Measurements from ENCODE around the gene MICALL1.

DNA sequence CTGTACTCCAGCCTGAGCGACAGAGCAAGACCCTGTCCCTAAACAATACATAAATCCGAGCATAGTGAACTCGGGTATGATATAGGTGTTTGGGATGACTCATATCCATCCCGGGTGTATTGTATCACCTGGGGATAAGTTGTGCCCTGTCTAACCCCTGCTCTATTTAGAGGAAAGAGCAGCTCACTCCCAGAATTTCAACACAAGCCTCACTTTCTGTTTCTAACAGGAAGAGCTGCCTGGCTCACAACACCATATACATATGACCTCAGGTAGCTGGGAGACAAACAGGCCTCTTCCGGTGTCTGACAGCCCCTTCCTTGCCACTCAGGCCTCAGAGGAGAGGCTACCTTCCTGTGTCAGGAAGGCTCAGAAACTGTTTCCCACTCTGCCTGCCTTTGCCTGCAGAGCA, 9.9 kb upstream of the MICALL1 start:
- TF ChIP-seq, protein P1, sequence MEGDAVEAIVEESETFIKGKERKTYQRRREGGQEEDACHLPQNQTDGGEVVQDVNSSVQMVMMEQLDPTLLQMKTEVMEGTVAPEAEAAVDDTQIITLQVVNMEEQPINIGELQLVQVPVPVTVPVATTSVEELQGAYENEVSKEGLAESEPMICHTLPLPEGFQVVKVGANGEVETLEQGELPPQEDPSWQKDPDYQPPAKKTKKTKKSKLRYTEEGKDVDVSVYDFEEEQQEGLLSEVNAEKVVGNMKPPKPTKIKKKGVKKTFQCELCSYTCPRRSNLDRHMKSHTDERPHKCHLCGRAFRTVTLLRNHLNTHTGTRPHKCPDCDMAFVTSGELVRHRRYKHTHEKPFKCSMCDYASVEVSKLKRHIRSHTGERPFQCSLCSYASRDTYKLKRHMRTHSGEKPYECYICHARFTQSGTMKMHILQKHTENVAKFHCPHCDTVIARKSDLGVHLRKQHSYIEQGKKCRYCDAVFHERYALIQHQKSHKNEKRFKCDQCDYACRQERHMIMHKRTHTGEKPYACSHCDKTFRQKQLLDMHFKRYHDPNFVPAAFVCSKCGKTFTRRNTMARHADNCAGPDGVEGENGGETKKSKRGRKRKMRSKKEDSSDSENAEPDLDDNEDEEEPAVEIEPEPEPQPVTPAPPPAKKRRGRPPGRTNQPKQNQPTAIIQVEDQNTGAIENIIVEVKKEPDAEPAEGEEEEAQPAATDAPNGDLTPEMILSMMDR (IDR thresholded peaks at IDR 0.05; ENCODE audit: low read depth, low read length, poor library complexity, severe bottlenecking), result no peak
- no peak for TF ChIP-seq EZH2phosphoT487 (IDR thresholded peaks at IDR 0.05; ENCODE audit: borderline replicate concordance, low read length)
